Activated naive CD8-positive, alpha-beta T cell treated with anti-CD3 and anti-CD28 coated beads, Interleukin-2, amount 50 U/mL, for 24 hours (primary cell): ENCODE measurements around the gene GALNT2.
A peak's percentile ranks its signal among the peaks of the same experiment; 100 is the strongest.

Experiments used
- ATAC-seq: fragments of 150-1000 bp; cut with Tn5 transposase; one replicate; pipeline ENCODE4 v1.10.0; 2021
- DNase-seq: peaks from one replicate; pipeline ENCODE4 v3.0.0; 2021
- H3K27ac Mint-ChIP-seq: one replicate; pipeline ENCODE4 v1.8.0; 2021; ENCODE audit warnings: mild to moderate bottlenecking, mixed read lengths
- H3K27me3 Mint-ChIP-seq: one replicate; pipeline ENCODE4 v1.8.0; 2021; ENCODE audit warnings: mixed read lengths
- H3K36me3 Mint-ChIP-seq: one replicate; pipeline ENCODE4 v1.8.0; 2021; ENCODE audit warnings: low read depth, mixed read lengths
- H3K4me1 Mint-ChIP-seq: one replicate; pipeline ENCODE4 v1.8.0; 2021; ENCODE audit warnings: mixed read lengths
- H3K4me3 Mint-ChIP-seq: one replicate; pipeline ENCODE4 v1.8.0; 2021; ENCODE audit warnings: mild to moderate bottlenecking, moderate library complexity, mixed read lengths
- H3K9me3 Mint-ChIP-seq: one replicate; pipeline ENCODE4 v1.8.0; 2021; ENCODE audit warnings: mixed read lengths

Gene GALNT2

GRCh38 chr1:230066466-230067404 is at the start of gene GALNT2:
TSS of gene GALNT2 (plus strand) at chr1:230067238. CDS start at chr1:230067281, 43 bp downstream.
- Mint-ChIP-seq H3K4me3 (peak within 1 kb of the TSS; percentile 84), H3K27me3 (no peaks in the 10 kb centered on the region), H3K9me3 (peaks cover 9% of the 10 kb centered on the region), H3K4me1 (peaks cover 46% of the 10 kb centered on the region), H3K36me3 (peaks cover 2% of the 10 kb centered on the region), H3K27ac (peak within 1 kb of the TSS; percentile 90)
- ATAC-seq (peak; percentile 90), DNase-seq (peak; percentile 89)

- DNase-seq (no peak), ATAC-seq (no peak)
- Mint-ChIP-seq H3K27me3 (peaks cover 7% of the 10 kb centered on the region), H3K27ac (no peak overlapping the region), H3K4me3 (no peak overlapping the region), H3K9me3 (no peaks in the 10 kb centered on the region), H3K36me3 (no peaks in the 10 kb centered on the region), H3K4me1 (no peaks in the 10 kb centered on the region)
Observed at GRCh38 chr1:230020451-230020850, 46.6 kb upstream of the GALNT2 start.

GRCh38 chr1:230022666-230023380 is 44.2 kb upstream of the GALNT2 start:
- Mint-ChIP-seq H3K4me3 (no peak overlapping the region), H3K36me3 (no peaks in the 10 kb centered on the region), H3K9me3 (peaks cover 4% of the 10 kb centered on the region), H3K4me1 (no peaks in the 10 kb centered on the region), H3K27ac (no peak overlapping the region), H3K27me3 (peaks cover 5% of the 10 kb centered on the region)
- ATAC-seq = no peak
- DNase-seq = no peak

GRCh38 chr1:230025686-230026085 is 41.4 kb upstream of the GALNT2 start:
- no peak overlapping the region for H3K4me3 Mint-ChIP-seq
- peaks cover 4% of the 10 kb centered on the region for H3K9me3 Mint-ChIP-seq
- no peak overlapping the region for H3K27ac Mint-ChIP-seq
- H3K27me3 Mint-ChIP-seq = no peaks in the 10 kb centered on the region
- H3K36me3 Mint-ChIP-seq = no peaks in the 10 kb centered on the region
- DNase-seq (no peak), ATAC-seq (no peak)
- H3K4me1 Mint-ChIP-seq = peaks cover 12% of the 10 kb centered on the region

GRCh38 chr1:230026139-230026538 is 40.9 kb upstream of the GALNT2 start:
- H3K4me3 Mint-ChIP-seq = no peak overlapping the region
- no peak overlapping the region for H3K27ac Mint-ChIP-seq
- H3K4me1 Mint-ChIP-seq = peaks cover 16% of the 10 kb centered on the region
- peaks cover 4% of the 10 kb centered on the region for H3K9me3 Mint-ChIP-seq
- DNase-seq (no peak), ATAC-seq (no peak)
- H3K36me3 Mint-ChIP-seq = no peaks in the 10 kb centered on the region
- no peaks in the 10 kb centered on the region for H3K27me3 Mint-ChIP-seq

DNA sequence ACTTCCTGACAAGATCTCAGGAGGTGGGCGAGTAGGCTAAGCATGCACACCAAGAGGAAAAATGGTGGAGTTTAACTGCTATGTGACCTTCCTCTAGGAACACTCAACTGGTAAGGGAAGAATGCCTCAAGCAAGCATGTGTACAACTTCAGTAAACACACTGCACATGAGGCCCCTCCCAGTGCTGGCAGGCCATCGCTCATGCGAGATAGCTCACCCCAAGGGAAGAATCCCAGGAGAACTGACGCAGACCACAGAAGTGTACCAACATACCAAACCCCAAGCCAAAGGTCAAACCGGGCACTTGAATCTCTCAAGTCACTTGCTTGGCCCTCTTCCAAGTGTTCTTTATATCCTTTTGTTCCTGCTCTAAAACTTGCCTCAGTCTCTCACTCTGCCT is 40.5 kb upstream of the GALNT2 start:
- Mint-ChIP-seq H3K4me3 (no peak overlapping the region), H3K27ac (no peak overlapping the region), H3K36me3 (no peaks in the 10 kb centered on the region), H3K9me3 (peaks cover 4% of the 10 kb centered on the region), H3K27me3 (no peaks in the 10 kb centered on the region), H3K4me1 (peaks cover 19% of the 10 kb centered on the region)
- DNase-seq (no peak), ATAC-seq (no peak)

- no peak overlapping the region for H3K27ac Mint-ChIP-seq
- no peaks in the 10 kb centered on the region for H3K36me3 Mint-ChIP-seq
- no peak overlapping the region for H3K4me3 Mint-ChIP-seq
- ATAC-seq (no peak), DNase-seq (no peak)
- peaks cover 4% of the 10 kb centered on the region for H3K9me3 Mint-ChIP-seq
- peaks cover 19% of the 10 kb centered on the region for H3K4me1 Mint-ChIP-seq
- no peaks in the 10 kb centered on the region for H3K27me3 Mint-ChIP-seq
Observed at GRCh38 chr1:230028602-230029223, 38.3 kb upstream of the GALNT2 start.

- Mint-ChIP-seq H3K36me3 (no peaks in the 10 kb centered on the region), H3K4me3 (no peak overlapping the region), H3K27me3 (no peaks in the 10 kb centered on the region), H3K27ac (no peak overlapping the region), H3K4me1 (peaks cover 19% of the 10 kb centered on the region), H3K9me3 (peaks cover 4% of the 10 kb centered on the region)
- DNase-seq (no peak), ATAC-seq (no peak)
Observed at GRCh38 chr1:230029244-230029941, 37.6 kb upstream of the GALNT2 start.

- Mint-ChIP-seq H3K9me3 (peaks cover 4% of the 10 kb centered on the region), H3K27me3 (no peaks in the 10 kb centered on the region), H3K36me3 (no peaks in the 10 kb centered on the region), H3K4me1 (peaks cover 19% of the 10 kb centered on the region), H3K27ac (no peak overlapping the region), H3K4me3 (no peak overlapping the region)
- no peak for DNase-seq
- ATAC-seq = no peak
Observed at GRCh38 chr1:230030122-230030821, 36.8 kb upstream of the GALNT2 start.

DNA sequence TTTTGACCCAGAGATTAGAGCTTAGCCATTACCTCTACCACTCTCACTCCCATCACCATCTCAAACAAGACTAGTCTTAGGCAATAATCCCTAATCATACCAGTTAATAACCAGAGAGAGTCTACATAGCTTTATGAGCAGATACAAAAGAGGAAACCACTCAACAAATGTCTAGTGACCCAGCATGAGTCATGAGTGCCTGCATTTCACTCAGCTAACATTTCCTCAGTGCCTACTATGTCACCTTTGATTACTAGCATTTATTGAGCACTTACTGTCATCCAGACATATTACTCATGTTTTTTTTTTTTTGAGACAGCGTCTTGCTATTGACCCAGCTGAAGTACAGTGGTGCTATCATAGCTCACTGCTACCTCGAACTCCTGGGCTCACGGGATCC is 35.9 kb upstream of the GALNT2 start:
- Mint-ChIP-seq H3K36me3 (no peaks in the 10 kb centered on the region), H3K4me1 (peaks cover 19% of the 10 kb centered on the region), H3K4me3 (no peak overlapping the region), H3K27me3 (no peaks in the 10 kb centered on the region), H3K9me3 (peaks cover 4% of the 10 kb centered on the region), H3K27ac (peak overlapping the region; percentile 21)
- DNase-seq = no peak
- ATAC-seq = peak; percentile 80

DNA sequence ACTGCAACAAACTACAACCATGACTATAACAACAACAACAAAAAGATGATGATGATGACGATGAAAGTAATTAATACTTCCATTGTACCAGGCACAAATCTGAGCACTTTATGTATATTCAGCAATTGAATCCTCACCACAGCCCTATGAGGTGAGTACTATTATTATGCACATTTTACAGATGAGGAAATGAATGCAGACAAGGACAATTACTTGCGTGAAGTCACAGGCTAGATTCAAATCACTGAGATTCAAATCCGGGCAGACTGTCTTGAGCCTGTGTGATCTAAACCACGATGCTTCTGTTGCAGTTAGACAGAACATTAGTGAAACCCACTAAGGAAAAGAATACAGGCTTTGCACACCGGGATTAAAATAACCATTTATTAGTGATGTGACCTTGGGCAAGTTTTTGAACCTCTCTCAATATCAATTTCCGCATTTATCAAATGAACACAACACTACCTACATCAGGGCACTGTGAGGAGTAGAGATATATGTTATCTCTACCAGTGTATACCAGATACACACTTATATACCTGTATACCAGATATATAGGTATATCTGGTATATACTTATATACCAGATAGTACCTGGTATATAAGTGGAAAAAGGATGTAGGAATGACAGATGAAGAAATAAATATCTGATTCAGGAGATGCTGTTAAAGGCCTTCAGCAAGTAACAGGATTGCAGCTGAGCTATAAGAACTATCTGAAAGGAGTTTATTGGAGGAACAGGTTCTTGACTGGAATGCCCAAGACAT is 34.3 kb upstream of the GALNT2 start:
- H3K9me3 Mint-ChIP-seq = peaks cover 8% of the 10 kb centered on the region
- H3K4me3 Mint-ChIP-seq = no peak overlapping the region
- ATAC-seq (no peak), DNase-seq (no peak)
- no peaks in the 10 kb centered on the region for H3K27me3 Mint-ChIP-seq
- no peaks in the 10 kb centered on the region for H3K36me3 Mint-ChIP-seq
- H3K27ac Mint-ChIP-seq = no peak overlapping the region
- H3K4me1 Mint-ChIP-seq = peaks cover 20% of the 10 kb centered on the region

GRCh38 chr1:230037261-230037660 is 29.8 kb upstream of the GALNT2 start:
- Mint-ChIP-seq H3K27ac (no peak overlapping the region), H3K27me3 (peaks cover 2% of the 10 kb centered on the region)

DNA sequence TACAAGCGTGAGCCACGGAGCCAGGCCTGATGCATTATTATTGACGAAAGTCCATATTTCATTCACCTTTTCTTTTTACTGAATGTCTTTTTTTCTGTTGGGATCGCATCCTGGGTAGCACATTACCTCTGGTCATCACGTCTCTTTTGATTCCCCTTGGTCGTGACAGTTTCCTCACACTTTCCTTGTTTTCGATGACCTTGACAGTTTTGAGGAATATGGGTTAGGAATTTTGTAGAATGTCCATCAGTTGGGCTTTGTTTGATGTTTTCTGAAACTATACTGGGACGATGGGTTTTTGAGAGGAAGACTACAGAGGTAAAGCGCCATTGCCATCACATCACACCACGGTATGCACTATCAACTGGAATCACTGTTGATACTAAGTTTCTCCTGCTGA is 26.6 kb upstream of the GALNT2 start:
- DNase-seq = no peak
- no peak for ATAC-seq
- Mint-ChIP-seq H3K4me3 (no peak overlapping the region), H3K27me3 (peaks cover 20% of the 10 kb centered on the region), H3K36me3 (no peaks in the 10 kb centered on the region), H3K27ac (no peak overlapping the region), H3K4me1 (peaks cover 2% of the 10 kb centered on the region), H3K9me3 (peaks cover 8% of the 10 kb centered on the region)

More at GRCh38 chr1:230037261-230037660, 29.8 kb upstream of the GALNT2 start:
- H3K36me3 Mint-ChIP-seq = no peaks in the 10 kb centered on the region
- peaks cover 2% of the 10 kb centered on the region for H3K4me1 Mint-ChIP-seq
- H3K9me3 Mint-ChIP-seq = peaks cover 8% of the 10 kb centered on the region
- DNase-seq = no peak
- ATAC-seq = no peak
- H3K4me3 Mint-ChIP-seq = no peak overlapping the region
